H1 (cell line): ENCODE measurements around the gene HIVEP2. TPM values are rescaled to one million over a fixed set of nuclear protein-coding genes. Genes with fewer than 3 reads are reported as not detected.

ENCODE experiments used
- EGR1 ChIP-seq: IDR thresholded peaks from 2 replicates; pipeline ENCODE4 v1.6.1; 2011; ENCODE audit warnings: low read depth, low read length, borderline replicate concordance
- RBBP5 ChIP-seq: IDR thresholded peaks from 2 replicates; pipeline ENCODE4 v1.7.1; 2012; ENCODE audit warnings: low read depth, mild to moderate bottlenecking, inconsistent platforms, low read length, moderate library complexity, borderline replicate concordance
- SIRT6 ChIP-seq: IDR thresholded peaks from one replicate; pipeline ENCODE4 v1.7.1; 2012; ENCODE audit warnings: low read length, inconsistent platforms
- polyA plus RNA-seq, 7 experiments: library from polyadenylated mRNA; depleted of rRNA in 3 of 7; stranded (reverse) in 5 of 7; unstranded in 2 of 7; fragments of >200 nt in 5 of 7; fragments of 200-250 nt in 2 of 7; gene quantifications; 1 replicate in 5 of 7; 2 replicates in 1 of 7; 4 replicates in 1 of 7; pipeline versions ENCODE4 v1.2.1 to v1.2.3, GENCODE V29; 2011 to 2013; ENCODE audit warnings: missing spikeins in 2 of 7, mixed read lengths in 2 of 7
- total RNA-seq: library from RNA; stranded (reverse); fragmentation: NEBNext Ultra II Directional; extraction: Animal tissue kit (Norgen Biotek cat#: 25700); gene quantifications from 2 replicates; pipeline ENCODE4 v1.2.1, GENCODE V29; 2021

The HIVEP2 gene
- total and polyA plus RNA-seq, 2 of the 8 experiments (the other 6 are each of a cell fraction or from before 2014, with no cell fraction given), result 2.2 to 6.1 TPM

GRCh38 chr6:142732790-142733189, 212.2 kb downstream of the HIVEP2 start (continued):
- TF ChIP-seq RBBP5, result no peak
- no peak for TF ChIP-seq EGR1
- TF ChIP-seq SIRT6, result no peak
